ENCODE measurements around the gene LARGE2.
"Not testable (repeated sequence)": the region's sequence is repeated elsewhere in the genome, so short reads cannot be mapped to it uniquely, and the experiment has no call there.

LARGE2 gene

GRCh38 chr11:45889966-45890365 is 32.5 kb upstream of the LARGE2 start:
- H3K36me3 Mint-ChIP-seq = peaks cover 2% of the 10 kb centered on the region
- peaks cover 3% of the 10 kb centered on the region for H3K4me1 Mint-ChIP-seq
- H3K4me3 Mint-ChIP-seq = no peak overlapping the region
- H3K27ac Mint-ChIP-seq = no peak overlapping the region
- peaks cover 5% of the 10 kb centered on the region for H3K27me3 Mint-ChIP-seq
- H3K9me3 Mint-ChIP-seq = no peaks in the 10 kb centered on the region

- no peak overlapping the region for H3K27ac Mint-ChIP-seq
- no peaks in the 10 kb centered on the region for H3K36me3 Mint-ChIP-seq
- peaks cover 11% of the 10 kb centered on the region for H3K27me3 Mint-ChIP-seq
- no peak overlapping the region for H3K4me3 Mint-ChIP-seq
- H3K9me3 Mint-ChIP-seq = no peaks in the 10 kb centered on the region
- no peaks in the 10 kb centered on the region for H3K4me1 Mint-ChIP-seq
These were observed 31.4 kb upstream of the LARGE2 start for GRCh38 chr11:45890886-45891550.

- H3K4me3 Mint-ChIP-seq = no peak overlapping the region
- no peaks in the 10 kb centered on the region for H3K9me3 Mint-ChIP-seq
- no peak overlapping the region for H3K27ac Mint-ChIP-seq
- H3K27me3 Mint-ChIP-seq = peaks cover 12% of the 10 kb centered on the region
- H3K36me3 Mint-ChIP-seq = no peaks in the 10 kb centered on the region
- H3K4me1 Mint-ChIP-seq = no peaks in the 10 kb centered on the region
These were observed 29.6 kb upstream of the LARGE2 start for GRCh38 chr11:45892856-45893255.

GRCh38 chr11:45894555-45895247 is 27.8 kb upstream of the LARGE2 start:
- H3K27me3 Mint-ChIP-seq = peaks cover 15% of the 10 kb centered on the region

GRCh38 chr11:45895553-45896259 is 26.8 kb upstream of the LARGE2 start:
- no peaks in the 10 kb centered on the region for H3K9me3 Mint-ChIP-seq
- H3K4me1 Mint-ChIP-seq = no peaks in the 10 kb centered on the region
- H3K36me3 Mint-ChIP-seq = peaks cover 2% of the 10 kb centered on the region
- H3K27ac Mint-ChIP-seq = no peak overlapping the region
- peaks cover 18% of the 10 kb centered on the region for H3K27me3 Mint-ChIP-seq
- H3K4me3 Mint-ChIP-seq = no peak overlapping the region

More at GRCh38 chr11:45894555-45895247, 27.8 kb upstream of the LARGE2 start:
- Mint-ChIP-seq H3K4me3 (no peak overlapping the region), H3K9me3 (no peaks in the 10 kb centered on the region), H3K36me3 (peaks cover 2% of the 10 kb centered on the region), H3K4me1 (no peaks in the 10 kb centered on the region), H3K27ac (no peak overlapping the region)

- Mint-ChIP-seq H3K27me3 (peaks cover 19% of the 10 kb centered on the region), H3K36me3 (peaks cover 2% of the 10 kb centered on the region), H3K9me3 (no peaks in the 10 kb centered on the region), H3K4me3 (no peak overlapping the region), H3K4me1 (no peaks in the 10 kb centered on the region), H3K27ac (no peak overlapping the region)
These were observed 26.0 kb upstream of the LARGE2 start for GRCh38 chr11:45896422-45896984.

GRCh38 chr11:45897556-45897955 is 24.9 kb upstream of the LARGE2 start:
- no peak overlapping the region for H3K4me3 Mint-ChIP-seq
- H3K27me3 Mint-ChIP-seq = peaks cover 19% of the 10 kb centered on the region
- no peaks in the 10 kb centered on the region for H3K9me3 Mint-ChIP-seq

GRCh38 chr11:45899086-45899447 is 23.4 kb upstream of the LARGE2 start:
- Mint-ChIP-seq H3K27ac (no peak overlapping the region), H3K4me3 (peak overlapping the region; percentile 68), H3K9me3 (no peaks in the 10 kb centered on the region), H3K4me1 (no peaks in the 10 kb centered on the region), H3K36me3 (peaks cover 2% of the 10 kb centered on the region), H3K27me3 (peaks cover 17% of the 10 kb centered on the region)

More at GRCh38 chr11:45897556-45897955, 24.9 kb upstream of the LARGE2 start:
- H3K27ac Mint-ChIP-seq = no peak overlapping the region
- H3K4me1 Mint-ChIP-seq = no peaks in the 10 kb centered on the region
- H3K36me3 Mint-ChIP-seq = peaks cover 2% of the 10 kb centered on the region

GRCh38 chr11:45899448-45900174 is 22.8 kb upstream of the LARGE2 start:
- Mint-ChIP-seq H3K4me1 (no peaks in the 10 kb centered on the region), H3K27ac (no peak overlapping the region), H3K9me3 (no peaks in the 10 kb centered on the region), H3K4me3 (peak overlapping the region; percentile 49), H3K27me3 (peaks cover 17% of the 10 kb centered on the region), H3K36me3 (peaks cover 2% of the 10 kb centered on the region)

GRCh38 chr11:45900175-45900800 is 22.2 kb upstream of the LARGE2 start:
- Mint-ChIP-seq H3K27me3 (peaks cover 11% of the 10 kb centered on the region), H3K4me3 (peak overlapping the region; percentile 51)
- not testable (repeated sequence) for H3K9me3 Mint-ChIP-seq, H3K27ac Mint-ChIP-seq, H3K36me3 Mint-ChIP-seq, H3K4me1 Mint-ChIP-seq

GRCh38 chr11:45900916-45901617 is 21.4 kb upstream of the LARGE2 start:
- peak overlapping the region; percentile 51 for H3K4me3 Mint-ChIP-seq
- H3K27ac Mint-ChIP-seq = no peak overlapping the region
- peaks cover 8% of the 10 kb centered on the region for H3K27me3 Mint-ChIP-seq

GRCh38 chr11:45901626-45902025 is 20.8 kb upstream of the LARGE2 start:
- Mint-ChIP-seq H3K36me3 (peaks cover 2% of the 10 kb centered on the region), H3K4me3 (no peak overlapping the region), H3K27me3 (peaks cover 8% of the 10 kb centered on the region)

More at GRCh38 chr11:45900916-45901617, 21.4 kb upstream of the LARGE2 start:
- Mint-ChIP-seq H3K4me1 (peaks cover 4% of the 10 kb centered on the region), H3K9me3 (no peaks in the 10 kb centered on the region), H3K36me3 (peaks cover 2% of the 10 kb centered on the region)

GRCh38 chr11:45902452-45903380 is 19.7 kb upstream of the LARGE2 start:
- Mint-ChIP-seq H3K36me3 (peaks cover 2% of the 10 kb centered on the region), H3K27me3 (peaks cover 8% of the 10 kb centered on the region), H3K9me3 (no peaks in the 10 kb centered on the region), H3K4me3 (no peak overlapping the region), H3K4me1 (peaks cover 11% of the 10 kb centered on the region), H3K27ac (no peak overlapping the region)

More at GRCh38 chr11:45901626-45902025, 20.8 kb upstream of the LARGE2 start:
- Mint-ChIP-seq H3K4me1 (peaks cover 7% of the 10 kb centered on the region), H3K27ac (no peak overlapping the region), H3K9me3 (no peaks in the 10 kb centered on the region)
